WTC11 (cell line): Measurements from ENCODE around the gene GNAS. TPM values are rescaled to one million over a fixed set of nuclear protein-coding genes. Genes with fewer than 3 reads are reported as not detected.

Source experiments
- NR2C2 ChIP-seq: sonication (generic); formaldehyde crosslinking; IDR thresholded peaks from 2 replicates; pipeline ENCODE4 v1.8.0; 2022; ENCODE audit warnings: mild to moderate bottlenecking, missing genetic modification reagents
- USF2 ChIP-seq: sonication (generic); formaldehyde crosslinking; IDR thresholded peaks from 2 replicates; pipeline ENCODE4 v1.8.1; 2023; ENCODE audit warnings: mild to moderate bottlenecking, missing genetic modification reagents, moderate library complexity
- microRNA-seq: library from miRNA; unstranded; fragments of <30 nt; microRNA quantifications from one replicate; pipeline ENCODE4 v1.2.0, GENCODE V29; 2022; ENCODE audit warnings: borderline number of aligned reads
- total RNA-seq: library from RNA; stranded (reverse); gene quantifications from 3 replicates; pipeline ENCODE4 v1.2.3, GENCODE V29; 2021

GNAS gene
- total RNA-seq, 1 experiment from 2014 or later, result 868 TPM

GRCh38 chr20:58959652-58960051, 107.1 kb downstream of the GNAS start (continued):
- no peak for TF ChIP-seq USF2
- no peak for TF ChIP-seq NR2C2 (CRISPR knock-in tag)

Small RNA genes lying within 50 kb of the gene (microRNA-seq; reads per million reads assigned to microRNA genes)
- gene MIR298, result not detected

Other genes starting within 250 kb of the GNAS start
- gene STX16, start 201.4 kb upstream of the GNAS start, total RNA-seq, result 89.1 to 116 TPM (median 113 TPM) in 3 replicates
- gene NPEPL1, start 159.9 kb upstream of the GNAS start, total RNA-seq, result 35.3 to 39.9 TPM (median 35.8 TPM) in 3 replicates
- 12.2 to 13.4 TPM (median 12.8 TPM) in 3 replicates for gene GNAS-AS1, start 1.8 kb upstream of the GNAS start, total RNA-seq
- 53.0 to 66.9 TPM (median 57.6 TPM) in 3 replicates for gene NELFCD, start 128.5 kb downstream of the GNAS start, total RNA-seq
- 26.3 to 36.2 TPM (median 32.4 TPM) in 3 replicates for gene CTSZ, start 154.5 kb downstream of the GNAS start, total RNA-seq
- not detected in 3 replicates for gene TUBB1, start 166.7 kb downstream of the GNAS start, total RNA-seq
- 41.1 to 44.8 TPM (median 43.0 TPM) in 3 replicates for gene ATP5F1E, start 179.6 kb downstream of the GNAS start, total RNA-seq
- 46.9 to 48.7 TPM (median 47.0 TPM) in 3 replicates for gene PRELID3B, start 190.1 kb downstream of the GNAS start, total RNA-seq